ENCODE data around the gene OLFML1. TPM values are rescaled to one million over a fixed set of nuclear protein-coding genes. Genes with fewer than 3 reads are reported as not detected.
A peak's percentile ranks its signal among the peaks of the same experiment; 100 is the strongest.

OLFML1 gene
- polyA plus RNA-seq, 3 donors from 2014 or later = 0.13 to 0.18 TPM; not detected in 1

- Mint-ChIP-seq H3K9me3 (no peaks in the 10 kb centered on the region), H3K27me3 (ENCODE audit: low read depth in 3 of 3) (peaks cover 0 to 3% (median 0%) of the 10 kb centered on the region in 3 donors), H3K27ac (no peak overlapping the region), H3K36me3 (peaks cover 0 to 6% (median 0%) of the 10 kb centered on the region in 3 donors), H3K4me3 (no peak overlapping the region), H3K4me1 (peaks cover 6 to 25% of the 10 kb centered on the region in 2 donors)
- DNase-seq = no peak
Measured at GRCh38 chr11:7520981-7521487, 35.7 kb downstream of the OLFML1 start.

- peaks cover 16 to 31% of the 10 kb centered on the region in 2 donors for H3K4me1 Mint-ChIP-seq
- no peak for DNase-seq
- no peak overlapping the region for H3K27ac Mint-ChIP-seq
- H3K36me3 Mint-ChIP-seq = peaks cover 0 to 7% (median 0%) of the 10 kb centered on the region in 3 donors
- no peak overlapping the region for H3K4me3 Mint-ChIP-seq
- peaks cover 0 to 3% (median 0%) of the 10 kb centered on the region in 3 donors for H3K27me3 Mint-ChIP-seq (ENCODE audit: low read depth in 3 of 3)
- H3K9me3 Mint-ChIP-seq = no peaks in the 10 kb centered on the region
Measured at GRCh38 chr11:7522121-7522520, 36.8 kb downstream of the OLFML1 start.

- no peak overlapping the region for H3K27ac Mint-ChIP-seq
- H3K4me1 Mint-ChIP-seq = peaks cover 20 to 36% of the 10 kb centered on the region in 2 donors
- no peak overlapping the region for H3K4me3 Mint-ChIP-seq
Measured at GRCh38 chr11:7522546-7522945, 37.2 kb downstream of the OLFML1 start.

GRCh38 chr11:7523416-7524210, 38.3 kb downstream of the OLFML1 start:
- no peak for DNase-seq
- no peaks in the 10 kb centered on the region for H3K9me3 Mint-ChIP-seq
- H3K36me3 Mint-ChIP-seq = peaks cover 0 to 11% (median 0%) of the 10 kb centered on the region in 3 donors
- peaks cover 30 to 46% of the 10 kb centered on the region in 2 donors for H3K4me1 Mint-ChIP-seq
- peak overlapping the region in 1 of 6 donors; percentile 26 for H3K27ac Mint-ChIP-seq
- peak overlapping the region in 1 of 5 donors; percentile 6 for H3K4me3 Mint-ChIP-seq
- H3K27me3 Mint-ChIP-seq (ENCODE audit: low read depth in 3 of 3) = peaks cover 0 to 2% (median 0%) of the 10 kb centered on the region in 3 donors

More at GRCh38 chr11:7522546-7522945, 37.2 kb downstream of the OLFML1 start:
- Mint-ChIP-seq H3K9me3 (no peaks in the 10 kb centered on the region), H3K36me3 (peaks cover 0 to 7% (median 0%) of the 10 kb centered on the region in 3 donors), H3K27me3 (ENCODE audit: low read depth in 3 of 3) (peaks cover 0 to 3% (median 0%) of the 10 kb centered on the region in 3 donors)
- DNase-seq = no peak

GRCh38 chr11:7524462-7525235, 39.3 kb downstream of the OLFML1 start:
- H3K4me3 Mint-ChIP-seq = no peak overlapping the region
- no peaks in the 10 kb centered on the region for H3K9me3 Mint-ChIP-seq
- peaks cover 0 to 2% (median 0%) of the 10 kb centered on the region in 3 donors for H3K27me3 Mint-ChIP-seq (ENCODE audit: low read depth in 3 of 3)
- H3K36me3 Mint-ChIP-seq = peaks cover 0 to 8% (median 0%) of the 10 kb centered on the region in 3 donors
- H3K27ac Mint-ChIP-seq = no peak overlapping the region
- no peak for DNase-seq
- H3K4me1 Mint-ChIP-seq = peaks cover 32 to 51% of the 10 kb centered on the region in 2 donors

- H3K4me1 Mint-ChIP-seq = peaks cover 32 to 51% of the 10 kb centered on the region in 2 donors
- H3K27ac Mint-ChIP-seq = peak overlapping the region in 1 of 6 donors; percentile 38
Measured at GRCh38 chr11:7525424-7525823, 40.1 kb downstream of the OLFML1 start.

GRCh38 chr11:7527029-7527428, 41.7 kb downstream of the OLFML1 start:
- H3K4me1 Mint-ChIP-seq = peaks cover 32 to 51% of the 10 kb centered on the region in 2 donors
- H3K27me3 Mint-ChIP-seq (ENCODE audit: low read depth in 3 of 3) = peaks cover 0 to 4% (median 0%) of the 10 kb centered on the region in 3 donors
- H3K36me3 Mint-ChIP-seq = peaks cover 0 to 13% (median 5%) of the 10 kb centered on the region in 3 donors
- no peaks in the 10 kb centered on the region for H3K9me3 Mint-ChIP-seq
- peak; percentile 24 to 46 (median 40) for DNase-seq
- peak overlapping the region in 5 of 6 donors; percentile 4 to 65 (median 10) for H3K27ac Mint-ChIP-seq
- H3K4me3 Mint-ChIP-seq = peak overlapping the region; percentile 57 to 73 (median 62)

More at GRCh38 chr11:7525424-7525823, 40.1 kb downstream of the OLFML1 start:
- Mint-ChIP-seq H3K36me3 (peaks cover 0 to 8% (median 0%) of the 10 kb centered on the region in 3 donors), H3K9me3 (no peaks in the 10 kb centered on the region), H3K4me3 (peak overlapping the region in 1 of 5 donors; percentile 33), H3K27me3 (ENCODE audit: low read depth in 3 of 3) (peaks cover 0 to 2% (median 0%) of the 10 kb centered on the region in 3 donors)
- no peak for DNase-seq

- peak overlapping the region in 3 of 5 donors; percentile 4 to 14 (median 9) for H3K4me3 Mint-ChIP-seq
- H3K27me3 Mint-ChIP-seq (ENCODE audit: low read depth in 3 of 3) = peaks cover 0 to 4% (median 0%) of the 10 kb centered on the region in 3 donors
- DNase-seq = no peak
- peaks cover 32 to 54% of the 10 kb centered on the region in 2 donors for H3K4me1 Mint-ChIP-seq
- peak overlapping the region in 2 of 6 donors; percentile 5 to 71 for H3K27ac Mint-ChIP-seq
- peaks cover 0 to 13% (median 7%) of the 10 kb centered on the region in 3 donors for H3K36me3 Mint-ChIP-seq
- H3K9me3 Mint-ChIP-seq = no peaks in the 10 kb centered on the region
Measured at GRCh38 chr11:7528514-7529049, 43.3 kb downstream of the OLFML1 start.

- Mint-ChIP-seq H3K27ac (no peak overlapping the region), H3K4me1 (peaks cover 29 to 47% of the 10 kb centered on the region in 2 donors), H3K36me3 (peaks cover 0 to 13% (median 7%) of the 10 kb centered on the region in 3 donors), H3K4me3 (no peak overlapping the region), H3K9me3 (no peaks in the 10 kb centered on the region), H3K27me3 (ENCODE audit: low read depth in 3 of 3) (peaks cover 0 to 8% (median 0%) of the 10 kb centered on the region in 3 donors)
- no peak for DNase-seq
Measured at GRCh38 chr11:7530013-7530640, 44.8 kb downstream of the OLFML1 start.

GRCh38 chr11:7531011-7531410, 45.7 kb downstream of the OLFML1 start:
- H3K27ac Mint-ChIP-seq = no peak overlapping the region
- peaks cover 26 to 40% of the 10 kb centered on the region in 2 donors for H3K4me1 Mint-ChIP-seq
- peaks cover 0 to 10% (median 7%) of the 10 kb centered on the region in 3 donors for H3K36me3 Mint-ChIP-seq
- H3K27me3 Mint-ChIP-seq (ENCODE audit: low read depth in 3 of 3) = peaks cover 0 to 6% (median 0%) of the 10 kb centered on the region in 3 donors
- no peak for DNase-seq
- no peak overlapping the region for H3K4me3 Mint-ChIP-seq
- no peaks in the 10 kb centered on the region for H3K9me3 Mint-ChIP-seq

GRCh38 chr11:7532405-7533145, 47.3 kb downstream of the OLFML1 start:
- Mint-ChIP-seq H3K36me3 (peaks cover 0 to 9% (median 7%) of the 10 kb centered on the region in 3 donors), H3K4me1 (peaks cover 27 to 40% of the 10 kb centered on the region in 2 donors), H3K27me3 (ENCODE audit: low read depth in 3 of 3) (peaks cover 0 to 6% (median 0%) of the 10 kb centered on the region in 3 donors), H3K4me3 (no peak overlapping the region), H3K27ac (no peak overlapping the region), H3K9me3 (peaks cover 0 to 1% (median 0%) of the 10 kb centered on the region in 6 donors)
- DNase-seq = no peak
